ENCODE measurements around the gene NR2F2.
A peak's percentile ranks its signal among the peaks of the same experiment; 100 is the strongest.

Gene NR2F2

GRCh38 chr15:96333131-96334016, 2.9 kb downstream of the NR2F2 start:
- no peak for DNase-seq

DNA sequence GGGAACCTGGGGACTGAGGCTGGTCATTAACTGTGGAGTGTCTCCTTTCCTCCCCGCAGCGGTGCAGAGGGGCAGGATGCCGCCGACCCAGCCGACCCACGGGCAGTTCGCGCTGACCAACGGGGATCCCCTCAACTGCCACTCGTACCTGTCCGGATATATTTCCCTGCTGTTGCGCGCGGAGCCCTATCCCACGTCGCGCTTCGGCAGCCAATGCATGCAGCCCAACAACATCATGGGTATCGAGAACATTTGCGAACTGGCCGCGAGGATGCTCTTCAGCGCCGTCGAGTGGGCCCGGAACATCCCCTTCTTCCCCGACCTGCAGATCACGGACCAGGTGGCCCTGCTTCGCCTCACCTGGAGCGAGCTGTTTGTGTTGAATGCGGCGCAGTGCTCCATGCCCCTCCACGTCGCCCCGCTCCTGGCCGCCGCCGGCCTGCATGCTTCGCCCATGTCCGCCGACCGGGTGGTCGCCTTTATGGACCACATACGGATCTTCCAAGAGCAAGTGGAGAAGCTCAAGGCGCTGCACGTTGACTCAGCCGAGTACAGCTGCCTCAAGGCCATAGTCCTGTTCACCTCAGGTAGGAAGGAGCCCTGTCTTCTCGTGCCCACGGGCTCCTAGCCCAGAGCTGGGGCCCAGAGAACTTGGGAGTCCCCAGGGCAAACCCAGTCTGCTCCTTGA, 3.7 kb downstream of the NR2F2 start:
- no peak for DNase-seq

DNA sequence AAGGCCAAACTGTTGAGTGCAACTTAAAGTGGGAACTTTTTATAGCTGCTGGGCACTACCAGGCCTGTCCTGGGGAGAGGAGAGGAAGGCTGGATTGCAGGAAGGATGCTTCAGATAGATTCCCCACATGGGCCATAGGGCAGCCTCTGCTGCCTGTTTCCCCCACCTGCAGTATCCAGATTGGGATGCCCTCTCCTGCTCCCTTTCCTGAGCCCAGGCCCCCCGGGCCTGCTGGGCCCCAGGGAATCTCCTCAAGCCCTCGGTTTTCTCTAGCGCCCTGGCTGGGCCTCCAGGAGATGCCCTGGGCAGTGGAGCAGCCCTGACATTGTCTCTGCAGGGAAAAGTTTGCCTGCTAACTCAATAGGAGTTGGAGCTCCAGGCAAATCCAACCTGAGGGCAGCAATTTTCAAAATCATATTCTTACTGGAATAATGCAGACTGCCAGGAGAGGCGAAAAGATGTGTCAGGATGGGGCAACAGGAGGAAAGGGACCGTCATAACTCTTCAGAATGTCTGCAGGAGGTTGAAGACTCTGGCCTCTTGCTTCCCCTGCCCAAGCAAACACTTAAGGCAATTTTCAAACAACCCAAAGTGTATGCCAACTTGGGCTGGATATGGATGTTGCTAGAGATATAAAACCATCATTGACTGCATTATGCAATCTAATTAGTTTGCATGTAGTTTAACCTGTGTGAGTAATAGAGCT, 4.4 kb downstream of the NR2F2 start:
- DNase-seq = no peak

GRCh38 chr15:96335411-96336024, 5.0 kb downstream of the NR2F2 start:
- DNase-seq = no peak

DNA sequence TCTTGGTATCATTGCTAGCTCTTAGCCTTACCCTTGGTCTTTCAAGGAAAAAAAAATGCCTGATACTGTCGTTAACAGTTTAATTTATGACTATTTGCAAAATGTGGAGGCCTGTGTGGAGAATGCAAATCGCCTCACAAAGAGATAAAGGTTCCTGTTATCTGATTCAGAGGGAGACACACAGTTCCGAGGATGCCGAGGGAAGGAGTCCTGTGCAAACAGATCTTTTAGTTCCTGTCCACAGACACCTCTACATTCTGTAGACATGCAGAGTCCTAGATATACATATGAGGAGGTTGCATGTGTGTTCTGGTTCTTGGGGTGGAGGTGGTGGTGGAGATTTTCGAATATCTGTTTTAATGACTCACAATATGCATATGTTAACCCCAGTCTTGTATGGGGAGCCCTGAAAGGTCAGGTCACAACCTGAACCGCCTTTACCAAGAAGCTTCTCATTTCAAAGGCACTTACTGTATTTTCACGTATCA, 5.7 kb downstream of the NR2F2 start:
- no peak for DNase-seq

DNA sequence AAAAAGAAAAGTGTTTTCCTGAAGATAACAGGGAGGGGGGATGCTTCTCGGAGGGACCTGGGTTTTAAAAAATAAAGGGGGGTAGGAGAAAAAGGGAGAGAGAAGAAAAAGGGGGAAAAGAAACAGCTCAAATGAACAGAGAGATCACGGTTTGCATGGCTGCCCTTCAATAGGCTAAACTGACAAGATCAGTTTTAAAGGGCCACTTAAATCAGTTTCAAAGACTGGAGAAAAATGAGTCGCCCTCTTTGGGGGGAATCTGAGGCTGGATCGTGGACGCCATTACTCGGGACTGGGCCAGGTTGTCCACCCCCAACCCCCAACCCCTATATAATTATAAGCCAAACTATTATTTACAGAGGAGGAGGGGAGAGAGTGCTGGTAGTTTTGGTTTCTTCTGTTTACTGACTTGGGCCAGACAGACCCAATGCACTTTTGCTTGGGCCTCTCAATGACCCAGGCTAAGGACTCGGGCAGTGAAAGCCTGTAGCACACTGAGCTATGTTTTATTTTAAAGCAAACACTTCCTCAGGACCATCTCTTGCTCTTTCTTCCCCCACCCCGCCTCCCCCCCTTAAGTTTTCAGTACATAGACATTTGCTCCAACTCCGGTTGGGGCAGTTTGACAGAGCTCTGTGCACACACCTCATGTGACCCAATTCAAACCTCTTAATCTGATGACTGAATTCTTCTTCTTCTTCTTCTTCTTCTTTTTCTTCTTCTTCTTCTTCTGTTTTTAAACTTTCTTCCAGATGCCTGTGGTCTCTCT, 6.3 kb downstream of the NR2F2 start:
- no peak for DNase-seq

GRCh38 chr15:96337365-96338023, 7.0 kb downstream of the NR2F2 start:
- no peak for DNase-seq

GRCh38 chr15:96338074-96338765, 7.7 kb downstream of the NR2F2 start:
- DNase-seq = no peak

GRCh38 chr15:96338766-96339618, 8.5 kb downstream of the NR2F2 start:
- no peak for DNase-seq

- no peak for DNase-seq
These were observed 9.3 kb downstream of the NR2F2 start for GRCh38 chr15:96339619-96340347.

DNA sequence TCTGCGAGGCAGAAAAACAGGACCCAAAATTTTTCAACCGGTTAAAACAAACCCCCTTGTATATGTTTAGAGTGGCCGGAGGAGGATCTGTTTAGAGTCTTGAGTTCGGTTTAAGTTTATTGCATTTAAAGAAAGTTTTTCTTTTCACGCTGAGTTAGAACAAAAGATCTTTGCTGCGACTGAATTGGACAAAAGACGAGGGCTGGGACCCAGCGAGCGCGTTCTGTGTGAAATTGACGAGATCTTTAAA, 9.8 kb downstream of the NR2F2 start:
- DNase-seq = no peak

DNA sequence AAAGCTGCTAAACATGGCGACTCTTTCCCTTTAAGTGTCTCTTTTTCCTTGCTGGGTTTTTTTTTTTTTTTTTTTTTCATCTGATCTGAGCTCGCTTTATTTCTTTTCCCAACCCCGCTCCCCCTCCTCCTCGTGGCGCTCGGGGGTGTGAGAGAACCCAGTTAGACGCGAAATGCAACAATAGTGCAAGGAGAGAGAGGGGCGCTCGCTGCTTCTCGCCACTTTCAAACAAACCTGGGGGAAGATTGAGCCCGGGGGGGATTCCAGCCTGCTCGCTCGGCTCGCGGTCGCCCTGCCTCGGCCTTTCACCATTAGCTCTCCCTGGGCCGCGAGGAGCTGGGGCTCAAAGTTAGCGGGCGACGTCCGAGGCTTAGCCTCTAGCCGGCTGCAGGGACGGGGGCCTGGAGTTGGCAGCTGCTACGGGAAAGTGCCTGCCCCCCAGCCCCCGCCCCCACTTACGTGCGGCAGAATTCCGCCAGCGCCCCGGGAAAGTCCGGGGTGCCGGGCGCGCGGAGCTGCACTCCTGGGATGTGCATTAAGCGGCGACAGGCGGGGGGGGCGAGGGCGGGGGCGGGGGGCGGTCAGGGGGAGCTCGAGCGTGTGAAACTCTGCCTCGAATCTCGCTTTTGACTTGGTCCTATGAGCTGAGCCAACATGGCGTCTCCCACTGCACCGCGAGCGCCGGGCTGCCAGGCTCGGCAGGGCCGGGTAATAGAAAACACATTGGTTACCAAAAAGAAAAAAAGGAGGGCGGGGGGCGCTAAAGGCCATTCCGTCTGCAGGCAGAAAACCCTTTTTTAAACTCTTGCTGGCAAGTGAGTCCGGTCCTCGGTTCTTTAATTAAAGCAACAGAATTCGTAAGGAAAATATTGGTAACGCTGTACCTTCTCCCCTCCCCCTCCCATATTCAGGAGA, 10.4 kb downstream of the NR2F2 start:
- peak; percentile 26 to 48 for DNase-seq

- DNase-seq = no peak
These were observed 11.3 kb downstream of the NR2F2 start for GRCh38 chr15:96341513-96342405.

DNA sequence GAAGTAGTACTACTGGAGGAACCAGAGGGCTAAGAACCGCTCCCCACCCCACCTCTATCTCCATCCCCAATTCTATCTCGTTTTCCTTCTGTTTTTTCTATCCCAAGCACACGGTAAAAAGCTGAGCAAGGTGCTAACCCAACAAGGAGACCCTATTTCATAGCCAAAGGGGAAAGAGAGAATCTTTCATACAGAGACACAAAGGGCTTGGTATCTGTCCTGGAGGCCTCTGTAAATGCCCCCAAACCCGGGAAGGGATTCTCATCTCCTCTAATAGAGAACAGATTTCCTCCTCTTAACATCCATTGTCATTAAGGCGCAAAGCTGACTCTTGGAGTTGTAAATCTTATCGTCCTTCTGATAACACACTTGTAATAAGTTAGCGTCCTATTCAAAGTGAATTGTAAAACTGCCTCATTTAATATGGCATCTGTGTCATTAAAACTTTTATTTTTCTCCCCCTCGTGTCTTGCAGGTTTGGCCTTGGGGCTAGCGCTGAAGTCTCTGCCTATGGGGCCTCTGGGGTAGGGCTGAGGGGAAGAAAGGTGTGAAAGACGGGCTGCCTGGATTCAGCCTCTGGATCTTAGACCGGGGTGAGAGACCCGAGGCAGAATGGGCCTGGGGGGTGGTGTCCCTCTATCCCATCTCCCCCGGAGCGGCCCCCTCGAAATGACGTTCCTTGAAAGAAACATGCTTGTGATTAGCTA, 12.1 kb downstream of the NR2F2 start:
- DNase-seq = no peak

GRCh38 chr15:96343113-96344059, 12.9 kb downstream of the NR2F2 start:
- DNase-seq = no peak
